HepG2 (cell line): ENCODE data around the gene RFXAP. TPM values are rescaled to one million over a fixed set of nuclear protein-coding genes. Genes with fewer than 3 reads are reported as not detected.
A peak's percentile ranks its signal among the peaks of the same experiment; 100 is the strongest.

Experiments
- AFF4 ChIP-seq: sonication (generic); formaldehyde crosslinking; IDR thresholded peaks from 2 replicates; pipeline ENCODE4 v1.4.0; 2020; ENCODE audit warnings: missing genetic modification reagents
- ARID5B ChIP-seq: IDR thresholded peaks from 2 replicates; pipeline ENCODE4 v1.4.0; 2020; ENCODE audit warnings: mild to moderate bottlenecking, missing genetic modification reagents
- CHCHD3 ChIP-seq: sonication (generic); formaldehyde crosslinking; IDR thresholded peaks from 2 replicates; pipeline ENCODE4 v1.8.0; 2022; ENCODE audit warnings: mild to moderate bottlenecking, missing genetic modification reagents, moderate library complexity
- DMAP1 ChIP-seq: IDR thresholded peaks from 2 replicates; pipeline ENCODE4 v1.6.1; 2016
- ETV5 ChIP-seq: IDR thresholded peaks from 2 replicates; pipeline ENCODE4 v1.6.1; 2018; ENCODE audit warnings: missing biosample characterization, missing genetic modification reagents, inconsistent platforms, borderline replicate concordance
- IKZF5 ChIP-seq: IDR thresholded peaks from 2 replicates; pipeline ENCODE4 v1.6.1; 2018; ENCODE audit warnings: missing genetic modification reagents, mild to moderate bottlenecking, missing compliant biosample characterization
- RXRA ChIP-seq: sonication (generic); formaldehyde crosslinking; IDR thresholded peaks from 2 replicates; pipeline ENCODE4 v1.5.1; 2020; ENCODE audit warnings: missing genetic modification reagents
- SOX13 ChIP-seq, 3 experiments: fragments of 450-650 bp in 1 of 3; sonication (generic) in 1 of 3; formaldehyde crosslinking in 1 of 3; IDR thresholded peaks in 2 of 3; conservative IDR thresholded peaks in 1 of 3; 2 replicates each; pipeline versions ENCODE4 v1.5.0 to v1.6.1; 2016 to 2020; ENCODE audit warnings: antibody characterized with exemption in 1 of 3, mild to moderate bottlenecking in 1 of 3, missing compliant biosample characterization in 1 of 3, missing genetic modification reagents in 1 of 3, moderate library complexity in 1 of 3
- STAT6 ChIP-seq: sonication (generic); formaldehyde crosslinking; IDR thresholded peaks from 2 replicates; pipeline ENCODE4 v1.4.0; 2020; ENCODE audit warnings: missing genetic modification reagents, mild to moderate bottlenecking, borderline replicate concordance
- ZBTB43 ChIP-seq: sonication (generic); formaldehyde crosslinking; conservative IDR thresholded peaks from 2 replicates; pipeline ENCODE4 v1.4.0; 2020; ENCODE audit warnings: missing genetic modification reagents
- ZNF335 ChIP-seq: sonication (generic); formaldehyde crosslinking; IDR thresholded peaks from 2 replicates; pipeline ENCODE4 v1.4.0; 2020; ENCODE audit warnings: missing genetic modification reagents
- ZNF562 ChIP-seq: sonication (generic); formaldehyde crosslinking; IDR thresholded peaks from 2 replicates; pipeline ENCODE4 v1.8.0; 2022; ENCODE audit warnings: missing genetic modification reagents, borderline replicate concordance
- ZNF792 ChIP-seq: IDR thresholded peaks from 2 replicates; pipeline ENCODE4 v1.6.1; 2016
- polyA plus RNA-seq, 8 experiments: library from polyadenylated mRNA; depleted of rRNA in 3 of 8; stranded (reverse) in 7 of 8; unstranded in 1 of 8; fragments of >200 nt; fragmentation: Illumina TruSeq in 4 of 8; extraction: Trizol in 4 of 8; gene quantifications; 2 replicates each; pipeline versions ENCODE4 v1.2.1 to v1.2.3, GENCODE V29; 2011 to 2016; ENCODE audit warnings: low read depth in 4 of 8, missing spikeins in 1 of 8, mixed read lengths in 1 of 8; ENCODE audit not compliant: insufficient read depth in 1 of 8
- total RNA-seq, 5 experiments: library from RNA; depleted of rRNA; stranded (reverse); fragments of >200 nt; fragmentation: Illumina TruSeq; extraction: Trizol; gene quantifications; 2 replicates each; pipeline ENCODE4 v1.2.3, GENCODE V29; 2016; ENCODE audit warnings: low read depth in 1 of 5

The RFXAP gene
- total and polyA plus RNA-seq, 2 of the 13 experiments (the other 11 are each of a cell fraction or from before 2014, with no cell fraction given) = 1.8 to 7.9 TPM

GRCh38 chr13:36870050-36870692, 51.1 kb downstream of the RFXAP start (continued):
- TF ChIP-seq ARID5B (CRISPR knock-in tag) (peak; percentile 91), AFF4 (CRISPR knock-in tag) (no peak), ZNF792 (0 out of 2 replicates have a peak, but pooled peaks have one; percentile 48), ZNF562 (CRISPR knock-in tag) (no peak), IKZF5 (0 out of 2 replicates have a peak, but pooled peaks have one; percentile 25), SOX13 (IDR thresholded peaks at IDR 0.05) (no peak), SOX13 (CRISPR knock-in tag; conservative IDR thresholded peaks at IDR 0.05 in 1 of 2, IDR thresholded peaks at IDR 0.05 in 1 of 2) (peak in 1 of 2 experiments; percentile 90; a peak in 2 of 4 replicates), RXRA (CRISPR knock-in tag) (peak; percentile 54; the same call in 1 of the 2 replicates), ZBTB43 (CRISPR knock-in tag) (peak; percentile 80), DMAP1 (CRISPR knock-in tag) (no peak), ETV5 (peak; percentile 84), ZNF335 (CRISPR knock-in tag) (0 out of 2 replicates have a peak, but pooled peaks have one; percentile 32), CHCHD3 (CRISPR knock-in tag) (no peak), STAT6 (no peak)
